Lower lobe of right lung (tissue), 2 donors: Measurements from ENCODE around the gene DUSP22. TPM values are rescaled to one million over a fixed set of nuclear protein-coding genes. Genes with fewer than 3 reads are reported as not detected.
"Not testable (repeated sequence)": the region's sequence is repeated elsewhere in the genome, so short reads cannot be mapped to it uniquely, and the experiment has no call there.

Experiments
- ATAC-seq, 2 donors: fragments of 200-7000 bp; cut with Tn5 transposase; one replicate each; pipeline ENCODE4 v1.9.1; 2020 to 2022; ENCODE audit warnings: mild to moderate bottlenecking in 2 of 2, moderate library complexity in 2 of 2
- DNase-seq: peaks from one replicate; pipeline ENCODE4 v3.0.0-alpha.2; 2020
- H3K27ac ChIP-seq: fragments of 200-600 bp; one replicate; pipeline ENCODE4 v1.8.0; 2022
- H3K27me3 ChIP-seq: fragments of 200-600 bp; one replicate; pipeline ENCODE4 v1.8.0; 2022; ENCODE audit warnings: low read depth
- H3K36me3 ChIP-seq: fragments of 200-600 bp; one replicate; pipeline ENCODE4 v1.8.0; 2022; ENCODE audit warnings: mild to moderate bottlenecking
- H3K4me1 ChIP-seq: fragments of 200-600 bp; one replicate; pipeline ENCODE4 v1.8.0; 2022
- H3K4me3 ChIP-seq: fragments of 200-600 bp; one replicate; pipeline ENCODE4 v1.8.0; 2022; ENCODE audit warnings: mild to moderate bottlenecking
- H3K9me3 ChIP-seq: fragments of 200-600 bp; one replicate; pipeline ENCODE4 v1.8.0; 2022
- CTCF ChIP-seq: fragments of 200-600 bp; IDR thresholded peaks from one replicate; pipeline ENCODE4 v1.8.0; 2022; ENCODE audit warnings: antibody characterized with exemption, mild to moderate bottlenecking
- intact Hi-C: fragments of 100-400 bp; cut with DNase I; formaldehyde crosslinking; loops from one replicate; pipeline ENCODE4 v1.11.0; 2022
- total RNA-seq: library from RNA; stranded (reverse); fragmentation: NEBNext Ultra II Directional; extraction: Animal tissue kit (Norgen Biotek cat#: 25700); gene quantifications from one replicate; pipeline ENCODE4 v1.2.1, GENCODE V29; 2021
- donor health status: DM: no; HTN: yes; CAD: no; lungs with severe emphysema.

Gene DUSP22
- total RNA-seq, 1 donor from 2014 or later = 66.4 TPM

GRCh38 chr6:285030-285771 lies 7.1 kb upstream of the DUSP22 start:
- Histone ChIP-seq H3K36me3 (no peaks in the 10 kb centered on the region), H3K4me1 (peaks cover under 1% of the 10 kb centered on the region), H3K4me3 (no peak overlapping the region), H3K27me3 (no peaks in the 10 kb centered on the region), H3K9me3 (no peaks in the 10 kb centered on the region), H3K27ac (no peak overlapping the region)
- ATAC-seq (no peak), DNase-seq (no peak)
- intact Hi-C loops = no loop called here
- no peak for TF ChIP-seq CTCF

GRCh38 chr6:285902-286301 lies 6.4 kb upstream of the DUSP22 start:
- H3K4me1 ChIP-seq, H3K27me3 ChIP-seq, ATAC-seq, DNase-seq, H3K27ac ChIP-seq, H3K4me3 ChIP-seq, H3K9me3 ChIP-seq, H3K36me3 ChIP-seq, intact Hi-C loops: not testable (repeated sequence)

GRCh38 chr6:286681-287488 lies 5.4 kb upstream of the DUSP22 start:
- no peaks in the 10 kb centered on the region for H3K27me3 ChIP-seq
- H3K4me3 ChIP-seq = no peak overlapping the region
- ATAC-seq = no peak
- intact Hi-C loops = no loop called here
- no peak for DNase-seq
- no peak for TF ChIP-seq CTCF
- H3K27ac ChIP-seq = no peak overlapping the region
- H3K9me3 ChIP-seq = no peaks in the 10 kb centered on the region
- peaks cover 12% of the 10 kb centered on the region for H3K4me1 ChIP-seq
- H3K36me3 ChIP-seq = no peaks in the 10 kb centered on the region

GRCh38 chr6:287489-287860 lies 4.8 kb upstream of the DUSP22 start:
- no peak for TF ChIP-seq CTCF
- Histone ChIP-seq H3K9me3 (no peaks in the 10 kb centered on the region), H3K4me1 (peaks cover 12% of the 10 kb centered on the region), H3K27ac (no peak overlapping the region), H3K36me3 (no peaks in the 10 kb centered on the region), H3K4me3 (no peak overlapping the region), H3K27me3 (no peaks in the 10 kb centered on the region)
- DNase-seq (no peak), ATAC-seq (no peak)
- intact Hi-C loops = no loop called here

GRCh38 chr6:288866-289265 lies 3.4 kb upstream of the DUSP22 start:
- intact Hi-C loops = no loop called here

More at GRCh38 chr6:288866-289265, 3.4 kb upstream of the DUSP22 start:
- no peaks in the 10 kb centered on the region for H3K36me3 ChIP-seq
- H3K27me3 ChIP-seq = no peaks in the 10 kb centered on the region
- H3K4me1 ChIP-seq = peaks cover 17% of the 10 kb centered on the region
- H3K27ac ChIP-seq = no peak overlapping the region
- no peak for DNase-seq
- no peak overlapping the region for H3K4me3 ChIP-seq
- ATAC-seq = no peak
- H3K9me3 ChIP-seq = no peaks in the 10 kb centered on the region
- TF ChIP-seq CTCF = no peak
